Endothelial cell of umbilical vein (primary cell): ENCODE results near the gene TF. TPM values are rescaled to one million over a fixed set of nuclear protein-coding genes. Genes with fewer than 3 reads are reported as not detected.

Experiments
- BruUV-seq: library from RNA; stranded (reverse); fragments of 400-500 nt; replicated peaks from 2 replicates; lab custom pipeline; 2021; lab: Mats Ljungman, UMichigan
- CTCF ChIA-PET: fragments of 300-600, 350-600 bp; sonication (Branson Sonifier 250); formaldehyde crosslinking; loops from one replicate; lab custom pipeline; 2021; ENCODE audit warnings: antibody characterized with exemption, inconsistent platforms; lab: Charles Lee
- POLR2A ChIA-PET: fragments of 300-600, 350-600 bp; sonication (Branson Sonifier 250); formaldehyde crosslinking; loops from one replicate; lab custom pipeline; 2021; ENCODE audit warnings: antibody characterized with exemption, inconsistent platforms; lab: Charles Lee
- DNase-seq: peaks from one replicate; pipeline ENCODE4 v3.0.0-alpha.2; 2011; ENCODE audit warnings: low read depth, low spot score
- FAIRE-seq: peaks from 2 replicates; lab custom pipeline; 2011; peaks lifted over from hg19 to GRCh38; lab: Jason Lieb, UNC
- H2AFZ ChIP-seq: 2 replicates; pipeline ENCODE4 v1.6.0; 2012; ENCODE audit warnings: low read depth, low read length, control low read depth, inconsistent platforms
- H3K27ac ChIP-seq: 2 replicates; pipeline ENCODE4 v1.5.1; 2011; ENCODE audit warnings: low read depth, mild to moderate bottlenecking, control low read depth, low read length, moderate library complexity; ENCODE audit not compliant: insufficient read depth
- H3K27me3 ChIP-seq, 2 experiments: 2 replicates each; pipeline versions ENCODE4 v1.6.0 to v1.6.1; 2011; ENCODE audit warnings: low read length in 2 of 2, mixed read lengths in 1 of 2; ENCODE audit not compliant: control insufficient read depth in 2 of 2, insufficient read depth in 2 of 2
- H3K36me3 ChIP-seq, 2 experiments: 2 replicates in 1 of 2; 3 replicates in 1 of 2; pipeline ENCODE4 v1.5.1; 2011; ENCODE audit warnings: low read length in 2 of 2, mild to moderate bottlenecking in 1 of 2, moderate library complexity in 1 of 2; ENCODE audit not compliant: control insufficient read depth in 2 of 2, insufficient read depth in 2 of 2; ENCODE audit errors: extremely low read depth in 1 of 2
- H3K4me1 ChIP-seq: 3 replicates; pipeline ENCODE4 v1.5.1; 2011; ENCODE audit warnings: mild to moderate bottlenecking, low read length; ENCODE audit not compliant: control insufficient read depth, insufficient read depth; ENCODE audit errors: extremely low read depth
- H3K4me2 ChIP-seq: 2 replicates; pipeline ENCODE4 v1.6.1; 2011; ENCODE audit warnings: low read length, control low read depth, mixed read lengths; ENCODE audit not compliant: insufficient read depth
- H3K4me3 ChIP-seq, 3 experiments: fragments of 200-600 bp in 1 of 3; sonication (generic), shearing (Covaris generic) in 1 of 3; replicated peaks in 1 of 3; 2 replicates each; pipeline ENCODE4 v1.5.1; 2011 to 2016; ENCODE audit warnings: control low read depth in 3 of 3, low read length in 3 of 3, mild to moderate bottlenecking in 2 of 3, inconsistent platforms in 1 of 3, low read depth in 1 of 3, moderate library complexity in 1 of 3; ENCODE audit not compliant: insufficient read depth in 1 of 3
- H3K79me2 ChIP-seq: 2 replicates; pipeline ENCODE4 v1.6.0; 2012; ENCODE audit warnings: low read length, inconsistent platforms; ENCODE audit not compliant: control insufficient read depth, insufficient read depth
- H3K9ac ChIP-seq: replicated peaks from 2 replicates; pipeline ENCODE3; 2011; ENCODE audit warnings: low read length, control low read depth; ENCODE audit not compliant: insufficient read depth; ENCODE audit errors: extremely low read depth
- H3K9me1 ChIP-seq: replicated peaks from 3 replicates; pipeline ENCODE4 v1.6.0; 2011; ENCODE audit warnings: mild to moderate bottlenecking, low read length; ENCODE audit not compliant: control insufficient read depth, insufficient read depth; ENCODE audit errors: extremely low read depth
- H3K9me3 ChIP-seq: replicated peaks from 2 replicates; pipeline ENCODE4 v1.5.1; 2012; ENCODE audit warnings: low read length, inconsistent platforms; ENCODE audit not compliant: control insufficient read depth, insufficient read depth
- H4K20me1 ChIP-seq: replicated peaks from 2 replicates; pipeline ENCODE3; 2011; ENCODE audit warnings: mild to moderate bottlenecking, low read length; ENCODE audit not compliant: control insufficient read depth, insufficient read depth; ENCODE audit errors: extremely low read depth
- CTCF ChIP-seq, 2 donors: IDR thresholded peaks; 1 replicate in 1 of 2; 2 replicates in 1 of 2; pipeline ENCODE4 v1.5.1; 2011; ENCODE audit warnings: low read length in 2 of 2, mild to moderate bottlenecking in 2 of 2, moderate library complexity in 2 of 2, control low read depth in 1 of 2, inconsistent platforms in 1 of 2, low read depth in 1 of 2; ENCODE audit not compliant: insufficient read depth in 1 of 2; ENCODE audit errors: extremely low read depth in 1 of 2
- EZH2 ChIP-seq: IDR thresholded peaks from 2 replicates; pipeline ENCODE4 v1.6.1; 2012; ENCODE audit warnings: borderline replicate concordance, low read depth, mild to moderate bottlenecking, moderate library complexity, low read length, inconsistent platforms; ENCODE audit not compliant: severe bottlenecking
- FOS ChIP-seq: IDR thresholded peaks from 2 replicates; pipeline ENCODE4 v1.6.1; 2011; ENCODE audit warnings: mild to moderate bottlenecking, low read length, moderate library complexity, borderline replicate concordance; ENCODE audit not compliant: insufficient read depth
- GATA2 ChIP-seq: IDR thresholded peaks from 2 replicates; pipeline ENCODE4 v1.7.0; 2011; ENCODE audit warnings: low read depth, mild to moderate bottlenecking, moderate library complexity, mixed read lengths, low read length; ENCODE audit not compliant: insufficient read length, insufficient read depth
- JUN ChIP-seq: IDR thresholded peaks from 2 replicates; pipeline ENCODE4 v1.6.1; 2011; ENCODE audit warnings: borderline replicate concordance, low read depth; ENCODE audit not compliant: insufficient read length, insufficient read depth
- MAX ChIP-seq: IDR thresholded peaks from 2 replicates; pipeline ENCODE4 v1.6.1; 2011; ENCODE audit not compliant: insufficient read depth, insufficient read length
- MYC ChIP-seq: IDR thresholded peaks from one replicate; pipeline ENCODE4 v1.6.1; 2011; ENCODE audit warnings: mild to moderate bottlenecking, low read depth, low read length
- POLR2AphosphoS5 ChIP-seq: IDR thresholded peaks from 2 replicates; pipeline ENCODE4 v1.6.1; 2012; ENCODE audit warnings: low read depth, mild to moderate bottlenecking, control low read depth, low read length, moderate library complexity; ENCODE audit not compliant: insufficient read depth
- dilution Hi-C: fragments of 300-500 bp; cut with MboI; formaldehyde crosslinking; loops from one replicate; pipeline ENCODE4 v1.15.0; 2019; ENCODE audit warnings: low sequenced_read_pairs; ENCODE audit not compliant: extremely low pct_ligation_motif_present
- intact Hi-C: fragments of 100-400 bp; cut with micrococcal nuclease; formaldehyde crosslinking; loops from one replicate; pipeline ENCODE4 v1.10.0; 2022
- polyA plus RNA-seq, 4 experiments: library from polyadenylated mRNA; depleted of rRNA in 3 of 4; stranded (reverse) in 3 of 4; unstranded in 1 of 4; fragments of >200 nt; gene quantifications; 2 replicates each; pipeline versions ENCODE4 v1.2.1 to v1.2.3, GENCODE V29; 2011 to 2012; ENCODE audit warnings: missing spikeins in 1 of 4
- total RNA-seq: library from RNA; stranded (reverse); gene quantifications from 2 replicates; pipeline ENCODE4 v1.2.3, GENCODE V29; 2021

Gene TF
- total and polyA plus RNA-seq, 2 donors (not counting 3 experiments of a cell fraction or from before 2014, with no cell fraction given): 0.32 to 0.69 TPM

GRCh38 chr3:133835961-133836360, 89.8 kb downstream of the TF start:
- H3K9me1 ChIP-seq: no peaks in the 10 kb centered on the region
- POLR2A ChIA-PET: no interaction called here

More at GRCh38 chr3:133835961-133836360, 89.8 kb downstream of the TF start:
- Histone ChIP-seq H3K36me3 (no peaks in the 10 kb centered on the region), H3K4me2 (no peak overlapping the region), H3K9ac (no peak overlapping the region), H3K27me3 (no peaks in the 10 kb centered on the region), H3K4me1 (no peaks in the 10 kb centered on the region), H3K79me2 (no peaks in the 10 kb centered on the region), H3K27ac (no peak overlapping the region), H3K4me3 (no peak overlapping the region), H4K20me1 (no peaks in the 10 kb centered on the region), H2AFZ (no peak overlapping the region), H3K9me3 (no peaks in the 10 kb centered on the region)
- DNase-seq (no peak), FAIRE-seq (no peak)
- TF ChIP-seq POLR2AphosphoS5 (no peak), CTCF (IDR thresholded peaks at IDR 0.05; ENCODE audit: extremely low read depth in 1 of 2, insufficient read depth in 1 of 2, low read depth in 1 of 2, low read length in 2 of 2) (no peak), MAX (no peak), FOS (no peak), MYC (no peak), JUN (no peak), GATA2 (no peak), EZH2 (no peak)
- intact Hi-C loops (no loop called here), dilution Hi-C loops (no loop called here)
- BruUV-seq: no TSS peak
- CTCF ChIA-PET: no interaction called here
